DND-41 (cell line): Measurements from ENCODE around the gene TMEM169.

ENCODE experiments used
- EZH2 ChIP-seq: IDR thresholded peaks from 3 replicates; pipeline ENCODE4 v1.6.1; 2012; ENCODE audit warnings: borderline replicate concordance, low read depth, mild to moderate bottlenecking, moderate library complexity, low read length, inconsistent platforms; ENCODE audit not compliant: severe bottlenecking
- TF ChIP-seq, protein P1 (sequence below): IDR thresholded peaks from 2 replicates; pipeline ENCODE4 v1.5.1; 2012; ENCODE audit warnings: borderline replicate concordance, low read length, moderate library complexity, mild to moderate bottlenecking; ENCODE audit not compliant: poor library complexity, severe bottlenecking; ENCODE audit errors: extremely low read depth

DNA sequence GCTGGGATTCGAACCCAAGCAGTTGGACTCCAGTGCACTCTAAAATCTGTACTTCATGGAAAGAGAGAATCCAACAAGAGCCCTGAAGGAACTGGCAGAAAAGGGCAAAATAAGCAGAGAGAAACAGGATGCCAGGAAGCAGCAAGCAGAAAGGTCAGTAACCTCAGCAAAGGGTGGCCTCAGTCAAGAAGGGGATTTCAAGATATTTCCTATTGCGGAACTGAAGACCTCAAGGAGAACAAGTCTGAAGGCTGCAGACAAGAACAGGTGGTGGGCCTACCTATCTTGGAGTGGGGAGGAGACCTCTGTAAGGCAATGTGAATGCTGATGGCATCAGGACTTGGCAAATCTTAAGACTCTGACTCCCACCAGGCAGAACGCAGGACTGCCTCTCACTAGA, 48.3 kb upstream of the TMEM169 start:
- no peak for TF ChIP-seq EZH2
- TF ChIP-seq, protein P1, sequence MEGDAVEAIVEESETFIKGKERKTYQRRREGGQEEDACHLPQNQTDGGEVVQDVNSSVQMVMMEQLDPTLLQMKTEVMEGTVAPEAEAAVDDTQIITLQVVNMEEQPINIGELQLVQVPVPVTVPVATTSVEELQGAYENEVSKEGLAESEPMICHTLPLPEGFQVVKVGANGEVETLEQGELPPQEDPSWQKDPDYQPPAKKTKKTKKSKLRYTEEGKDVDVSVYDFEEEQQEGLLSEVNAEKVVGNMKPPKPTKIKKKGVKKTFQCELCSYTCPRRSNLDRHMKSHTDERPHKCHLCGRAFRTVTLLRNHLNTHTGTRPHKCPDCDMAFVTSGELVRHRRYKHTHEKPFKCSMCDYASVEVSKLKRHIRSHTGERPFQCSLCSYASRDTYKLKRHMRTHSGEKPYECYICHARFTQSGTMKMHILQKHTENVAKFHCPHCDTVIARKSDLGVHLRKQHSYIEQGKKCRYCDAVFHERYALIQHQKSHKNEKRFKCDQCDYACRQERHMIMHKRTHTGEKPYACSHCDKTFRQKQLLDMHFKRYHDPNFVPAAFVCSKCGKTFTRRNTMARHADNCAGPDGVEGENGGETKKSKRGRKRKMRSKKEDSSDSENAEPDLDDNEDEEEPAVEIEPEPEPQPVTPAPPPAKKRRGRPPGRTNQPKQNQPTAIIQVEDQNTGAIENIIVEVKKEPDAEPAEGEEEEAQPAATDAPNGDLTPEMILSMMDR = no peak
